Activated CD8-positive, alpha-beta T cell treated with anti-CD3 and anti-CD28 coated beads for 36 hours (primary cell): ENCODE data around the gene SAMD3. TPM values are rescaled to one million over a fixed set of nuclear protein-coding genes. Genes with fewer than 3 reads are reported as not detected.

Experiments
- ATAC-seq: fragments of 200-7000 bp; cut with Tn5 transposase; one replicate; pipeline ENCODE4 v1.10.0; 2021; ENCODE audit warnings: mild to moderate bottlenecking, moderate library complexity
- CTCF ChIA-PET: fragments of 350-600 bp; sonication (Branson Sonifier 250); formaldehyde crosslinking; loops from one replicate; lab custom pipeline; 2021; ENCODE audit warnings: antibody characterized with exemption; lab: Charles Lee
- POLR2A ChIA-PET: fragments of 350-600 bp; sonication (Branson Sonifier 250); formaldehyde crosslinking; loops from one replicate; lab custom pipeline; 2021; ENCODE audit warnings: antibody characterized with exemption; lab: Charles Lee
- DNase-seq: peaks from one replicate; pipeline ENCODE4 v3.0.0-alpha.2; 2020
- H3K27ac Mint-ChIP-seq: one replicate; pipeline ENCODE4 v1.8.0; 2021; ENCODE audit warnings: mild to moderate bottlenecking, mixed read lengths
- H3K27me3 Mint-ChIP-seq: one replicate; pipeline ENCODE4 v1.8.0; 2021; ENCODE audit warnings: mixed read lengths
- H3K36me3 Mint-ChIP-seq: one replicate; pipeline ENCODE4 v1.8.0; 2021; ENCODE audit warnings: low read depth, mixed read lengths
- H3K4me1 Mint-ChIP-seq: one replicate; pipeline ENCODE4 v1.8.0; 2021; ENCODE audit warnings: low read depth, mixed read lengths
- H3K4me3 Mint-ChIP-seq: one replicate; pipeline ENCODE4 v1.8.0; 2021; ENCODE audit warnings: mild to moderate bottlenecking, moderate library complexity, mixed read lengths
- H3K9me3 Mint-ChIP-seq: one replicate; pipeline ENCODE4 v1.8.0; 2021; ENCODE audit warnings: mixed read lengths
- CTCF ChIP-seq: fragments of 200-600 bp; IDR thresholded peaks from one replicate; pipeline ENCODE4 v1.8.0; 2022; ENCODE audit warnings: antibody characterized with exemption, mild to moderate bottlenecking
- intact Hi-C: fragments of 100-400 bp; cut with micrococcal nuclease; formaldehyde crosslinking; loops from one replicate; pipeline ENCODE4 v1.10.0; 2022
- total RNA-seq, 2 experiments: library from RNA; stranded (reverse); gene quantifications; one replicate each; pipeline ENCODE4 v1.2.3, GENCODE V29; 2021

SAMD3 gene
- total RNA-seq, 2 experiments from 2014 or later = 6.4 to 8.7 TPM

DNA sequence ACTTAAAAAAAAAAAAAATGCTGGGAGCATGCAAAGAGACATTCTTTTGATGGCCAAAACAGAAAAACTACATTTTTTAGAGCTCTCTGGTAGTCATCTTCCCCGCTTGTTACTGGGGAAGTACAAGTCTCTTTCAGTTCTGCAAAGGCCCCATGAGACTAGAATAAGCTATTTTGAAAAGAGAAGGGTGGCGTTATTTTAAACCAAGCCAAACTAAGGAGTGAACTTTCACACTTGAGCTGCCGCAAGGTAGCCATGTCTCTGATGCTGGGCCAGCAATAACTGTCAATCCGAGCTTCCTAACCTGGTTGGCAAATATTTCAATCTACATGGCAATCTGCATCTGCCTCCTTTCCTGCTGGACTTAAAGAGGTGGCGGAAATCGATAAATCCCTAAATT is 107.7 kb downstream of the SAMD3 start:
- no peak for TF ChIP-seq CTCF
- ChIA-PET POLR2A (interaction anchor here (0.6 kb wide), 1 partner anchor 415 kb away, joined by 5 read pairs; no protein-coding TSS in a partner anchor), CTCF (no interaction called here)
- H3K36me3 Mint-ChIP-seq = peaks cover 27% of the 10 kb centered on the region
- H3K4me3 Mint-ChIP-seq = no peak overlapping the region
- intact Hi-C loops = no loop called here
- no peaks in the 10 kb centered on the region for H3K9me3 Mint-ChIP-seq
- ATAC-seq = no peak
- no peak for DNase-seq
- peaks cover 5% of the 10 kb centered on the region for H3K4me1 Mint-ChIP-seq
- H3K27me3 Mint-ChIP-seq = no peaks in the 10 kb centered on the region
- no peak overlapping the region for H3K27ac Mint-ChIP-seq

GRCh38 chr6:130113201-130113710 is 109.5 kb downstream of the SAMD3 start:
- POLR2A ChIA-PET = no interaction called here
- Mint-ChIP-seq H3K27ac (no peak overlapping the region), H3K9me3 (no peaks in the 10 kb centered on the region), H3K36me3 (peaks cover 36% of the 10 kb centered on the region), H3K4me3 (no peak overlapping the region), H3K27me3 (no peaks in the 10 kb centered on the region), H3K4me1 (peaks cover 7% of the 10 kb centered on the region)
- intact Hi-C loops = no loop called here
- ATAC-seq (no peak), DNase-seq (no peak)
- CTCF ChIA-PET = interaction anchor here (0.9 to 2.3 kb wide), 3 partner anchors 31 to 169 kb away, joined by 3 to 11 read pairs (median 3); no protein-coding TSS in a partner anchor
- no peak for TF ChIP-seq CTCF

DNA sequence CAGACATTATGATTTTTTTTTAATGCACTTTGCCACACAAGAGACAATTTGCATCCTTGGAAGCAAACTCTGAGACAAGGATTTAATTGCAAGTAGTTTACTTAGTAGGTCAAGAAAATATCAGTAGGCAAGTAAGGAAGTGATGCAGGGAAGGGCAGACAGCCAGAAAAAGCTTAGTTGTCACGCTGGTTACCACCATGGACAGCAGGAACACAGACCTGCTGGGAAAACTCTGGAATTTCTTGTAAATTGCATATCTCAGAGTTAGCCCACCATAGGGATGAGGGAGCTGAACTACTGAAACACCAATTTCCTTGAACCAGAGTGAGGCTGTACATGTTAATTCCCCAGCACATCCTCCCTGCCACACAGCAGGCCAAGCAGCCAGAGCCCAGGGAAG is 111.7 kb downstream of the SAMD3 start:
- intact Hi-C loops = no loop called here
- CTCF ChIA-PET = no interaction called here
- POLR2A ChIA-PET = no interaction called here

GRCh38 chr6:130107710-130108109 is 115.0 kb downstream of the SAMD3 start:
- intact Hi-C loops = no loop called here
- no peak for DNase-seq
- H3K36me3 Mint-ChIP-seq = peaks cover 34% of the 10 kb centered on the region
- ChIA-PET POLR2A (interaction anchor here (0.6 kb wide), 1 partner anchor 489 kb away, joined by 3 read pairs; no protein-coding TSS in a partner anchor), CTCF (interaction anchor here (1.2 kb wide), 2 partner anchors 11 to 149 kb away, joined by 3 read pairs; no protein-coding TSS in a partner anchor)
- no peaks in the 10 kb centered on the region for H3K9me3 Mint-ChIP-seq
- no peak for TF ChIP-seq CTCF
- peaks cover 10% of the 10 kb centered on the region for H3K4me1 Mint-ChIP-seq
- no peak overlapping the region for H3K4me3 Mint-ChIP-seq
- ATAC-seq = no peak
- H3K27me3 Mint-ChIP-seq = no peaks in the 10 kb centered on the region
- H3K27ac Mint-ChIP-seq = no peak overlapping the region

More for the DNA sequence above, 111.7 kb downstream of the SAMD3 start:
- Mint-ChIP-seq H3K36me3 (peaks cover 40% of the 10 kb centered on the region), H3K4me3 (no peak overlapping the region), H3K4me1 (peaks cover 11% of the 10 kb centered on the region), H3K9me3 (no peaks in the 10 kb centered on the region), H3K27me3 (no peaks in the 10 kb centered on the region), H3K27ac (no peak overlapping the region)
- no peak for DNase-seq
- ATAC-seq = no peak
- no peak for TF ChIP-seq CTCF

GRCh38 chr6:130105996-130106704 is 116.6 kb downstream of the SAMD3 start:
- ChIA-PET POLR2A (no interaction called here), CTCF (no interaction called here)
- no peak for TF ChIP-seq CTCF
- DNase-seq (no peak), ATAC-seq (no peak)
- Mint-ChIP-seq H3K4me1 (peaks cover 10% of the 10 kb centered on the region), H3K27ac (no peak overlapping the region), H3K27me3 (no peaks in the 10 kb centered on the region), H3K9me3 (no peaks in the 10 kb centered on the region), H3K4me3 (no peak overlapping the region), H3K36me3 (peaks cover 39% of the 10 kb centered on the region)
- intact Hi-C loops = no loop called here
